ENCODE data around the gene NFIA. TPM values are rescaled to one million over a fixed set of nuclear protein-coding genes. Genes with fewer than 3 reads are reported as not detected.
A peak's percentile ranks its signal among the peaks of the same experiment; 100 is the strongest.

NFIA gene
- polyA plus RNA-seq, 1 donor (not counting 4 experiments of a cell fraction or from before 2014, with no cell fraction given) = 14.7 TPM

- Histone ChIP-seq H4K20me1 (ENCODE audit: control insufficient read depth, extremely low read depth, insufficient read depth, low read length) (no peaks in the 10 kb centered on the region), H3K9ac (ENCODE audit: control insufficient read depth, extremely low read depth, insufficient read depth, low read length) (peak overlapping the region; percentile 63), H3K9me1 (ENCODE audit: control insufficient read depth, extremely low read depth, insufficient read depth, low read length) (no peaks in the 10 kb centered on the region), H3K4me3 (ENCODE audit: control insufficient read depth in 2 of 3, extremely low read depth in 1 of 3, insufficient read depth in 2 of 3, low read depth in 1 of 3, low read length in 3 of 3) (peak overlapping the region in 1 of 3 experiments; percentile 1), H3K4me2 (ENCODE audit: control insufficient read depth, extremely low read depth, insufficient read depth, low read depth, low read length) (peak overlapping the region; percentile 75), H3K27ac (ENCODE audit: control insufficient read depth, insufficient read depth, low read length) (peak overlapping the region; percentile 88), H3K36me3 (ENCODE audit: control insufficient read depth in 2 of 2, extremely low read depth in 1 of 2, insufficient read depth in 2 of 2, low read length in 2 of 2) (peaks cover 2 to 4% of the 10 kb centered on the region in 2 experiments), H2AFZ (ENCODE audit: control insufficient read depth, low read length) (peak overlapping the region; percentile 77), H3K79me2 (ENCODE audit: control insufficient read depth, insufficient read depth, low read length) (peaks cover 4% of the 10 kb centered on the region), H3K4me1 (ENCODE audit: control insufficient read depth, extremely low read depth, insufficient read depth, low read length) (peaks cover 39% of the 10 kb centered on the region), H3K27me3 (ENCODE audit: control insufficient read depth, extremely low read depth, insufficient read depth, low read length) (no peaks in the 10 kb centered on the region), H3K9me3 (ENCODE audit: control insufficient read depth, low read depth, low read length) (no peaks in the 10 kb centered on the region)
- TF ChIP-seq EZH2 (IDR thresholded peaks at IDR 0.05; ENCODE audit: low read length) (no peak), CTCF (optimal IDR thresholded peaks at IDR 0.05 in 1 of 3, IDR thresholded peaks at IDR 0.05 in 1 of 3, conservative IDR thresholded peaks at IDR 0.05 in 1 of 3; ENCODE audit: extremely low read depth in 1 of 3, insufficient read depth in 2 of 3, low read length in 3 of 3) (no peak)
- FAIRE-seq = no peak
- dilution Hi-C loops (cut with MboI; ENCODE audit: extremely low pct_ligation_motif_present, low sequenced_read_pairs) = no loop called here
- DNase-seq (ENCODE audit: low read depth, low spot score) = no peak
Measured at GRCh38 chr1:61329556-61329955, 247.2 kb downstream of the NFIA start.

- H3K4me2 ChIP-seq (ENCODE audit: control insufficient read depth, extremely low read depth, insufficient read depth, low read depth, low read length) = peak overlapping the region; percentile 75
- H4K20me1 ChIP-seq (ENCODE audit: control insufficient read depth, extremely low read depth, insufficient read depth, low read length) = no peaks in the 10 kb centered on the region
- peak overlapping the region; percentile 77 for H2AFZ ChIP-seq (ENCODE audit: control insufficient read depth, low read length)
- FAIRE-seq (no peak), DNase-seq (ENCODE audit: low read depth, low spot score) (no peak)
- no peaks in the 10 kb centered on the region for H3K9me3 ChIP-seq (ENCODE audit: control insufficient read depth, low read depth, low read length)
- no peak for TF ChIP-seq EZH2 (IDR thresholded peaks at IDR 0.05; ENCODE audit: low read length)
- no peak for TF ChIP-seq CTCF (optimal IDR thresholded peaks at IDR 0.05 in 1 of 3, IDR thresholded peaks at IDR 0.05 in 1 of 3, conservative IDR thresholded peaks at IDR 0.05 in 1 of 3; ENCODE audit: extremely low read depth in 1 of 3, insufficient read depth in 2 of 3, low read length in 3 of 3)
- dilution Hi-C loops (cut with MboI; ENCODE audit: extremely low pct_ligation_motif_present, low sequenced_read_pairs) = no loop called here
- peak overlapping the region; percentile 63 for H3K9ac ChIP-seq (ENCODE audit: control insufficient read depth, extremely low read depth, insufficient read depth, low read length)
- H3K4me1 ChIP-seq (ENCODE audit: control insufficient read depth, extremely low read depth, insufficient read depth, low read length) = peaks cover 35% of the 10 kb centered on the region
- H3K4me3 ChIP-seq (ENCODE audit: control insufficient read depth in 2 of 3, extremely low read depth in 1 of 3, insufficient read depth in 2 of 3, low read depth in 1 of 3, low read length in 3 of 3) = peak overlapping the region in 2 of 3 experiments; percentile 1 to 2
- peaks cover 4% of the 10 kb centered on the region for H3K79me2 ChIP-seq (ENCODE audit: control insufficient read depth, insufficient read depth, low read length)
- H3K9me1 ChIP-seq (ENCODE audit: control insufficient read depth, extremely low read depth, insufficient read depth, low read length) = no peaks in the 10 kb centered on the region
- H3K27ac ChIP-seq (ENCODE audit: control insufficient read depth, insufficient read depth, low read length) = peak overlapping the region; percentile 88
- peaks cover 2 to 4% of the 10 kb centered on the region in 2 experiments for H3K36me3 ChIP-seq (ENCODE audit: control insufficient read depth in 2 of 2, extremely low read depth in 1 of 2, insufficient read depth in 2 of 2, low read length in 2 of 2)
- no peaks in the 10 kb centered on the region for H3K27me3 ChIP-seq (ENCODE audit: control insufficient read depth, extremely low read depth, insufficient read depth, low read length)
Measured at GRCh38 chr1:61330018-61330417, 247.7 kb downstream of the NFIA start.
